IPS-11a (cell line): ENCODE data around the gene FGF6.

Source experiments
- H3K4me3 ChIP-seq: one replicate; pipeline ENCODE4 v1.5.1; 2013; ENCODE audit warnings: low read depth, low read length, control low read depth

FGF6 gene

GRCh38 chr12:4448371-4448940 is 2.8 kb upstream of the FGF6 start:
- H3K4me3 ChIP-seq, result no peak overlapping the region

DNA sequence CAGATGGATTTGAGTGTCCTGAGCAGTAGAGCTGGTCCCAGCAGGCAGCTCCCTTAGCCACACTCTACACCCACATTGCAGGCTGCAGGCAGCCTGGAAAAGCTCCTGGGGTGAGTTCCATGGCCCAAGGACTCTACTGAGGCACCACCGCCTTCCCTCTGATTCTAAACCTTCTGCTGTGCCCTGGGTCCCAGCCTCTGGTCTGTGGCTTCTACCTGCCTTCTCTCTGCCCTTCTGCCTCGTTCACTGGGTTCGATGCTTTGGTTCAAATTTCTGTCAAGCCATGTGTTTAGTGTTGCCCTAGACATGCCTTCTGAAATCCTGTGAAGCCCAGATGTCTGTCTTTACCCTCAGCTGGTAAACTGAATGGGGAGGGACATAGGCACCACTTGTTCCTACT is 1.5 kb upstream of the FGF6 start:
- H3K4me3 ChIP-seq, result no peak overlapping the region

- H3K4me3 ChIP-seq, result no peak overlapping the region
Measured at GRCh38 chr12:4446335-4446734, 720 bp upstream of the FGF6 start.

GRCh38 chr12:4444031-4444430 is 1.6 kb downstream of the FGF6 start:
- H3K4me3 ChIP-seq, result no peak overlapping the region

- no peak overlapping the region for H3K4me3 ChIP-seq
Measured at GRCh38 chr12:4443616-4444015, 2.0 kb downstream of the FGF6 start.

- H3K4me3 ChIP-seq, result no peak overlapping the region
Measured at GRCh38 chr12:4441355-4442335, 4.0 kb downstream of the FGF6 start.

- no peak overlapping the region for H3K4me3 ChIP-seq
Measured at GRCh38 chr12:4440187-4440941, 5.3 kb downstream of the FGF6 start.

GRCh38 chr12:4439736-4440135 is 5.9 kb downstream of the FGF6 start:
- no peak overlapping the region for H3K4me3 ChIP-seq

- no peak overlapping the region for H3K4me3 ChIP-seq
Measured at GRCh38 chr12:4438834-4439596, 6.6 kb downstream of the FGF6 start.

- no peak overlapping the region for H3K4me3 ChIP-seq
Measured at GRCh38 chr12:4435537-4435936, 10.1 kb downstream of the FGF6 start.

GRCh38 chr12:4434706-4435425 is 10.7 kb downstream of the FGF6 start:
- H3K4me3 ChIP-seq, result no peak overlapping the region

DNA sequence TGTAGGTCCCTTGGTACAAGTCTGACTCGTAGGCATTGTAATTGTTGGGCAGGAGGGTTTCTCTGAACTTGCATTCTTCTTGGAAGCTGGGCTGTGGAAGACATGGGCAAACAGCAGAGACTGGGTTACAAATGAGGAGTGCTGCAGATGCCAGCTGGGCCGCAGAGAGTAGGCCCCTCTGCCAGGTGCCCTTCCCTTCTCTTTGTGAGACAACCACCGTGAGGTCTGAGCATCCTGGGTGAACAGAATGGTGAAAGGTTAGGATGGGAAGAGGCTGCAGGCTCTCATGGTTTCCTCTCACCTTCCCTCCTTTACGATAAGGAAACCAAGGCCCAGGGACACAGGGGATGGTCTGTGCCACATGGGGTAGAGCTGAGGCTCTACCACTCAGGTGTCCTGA is 11.3 kb downstream of the FGF6 start:
- H3K4me3 ChIP-seq, result no peak overlapping the region

GRCh38 chr12:4433745-4434058 is 11.9 kb downstream of the FGF6 start:
- H3K4me3 ChIP-seq, result no peak overlapping the region

DNA sequence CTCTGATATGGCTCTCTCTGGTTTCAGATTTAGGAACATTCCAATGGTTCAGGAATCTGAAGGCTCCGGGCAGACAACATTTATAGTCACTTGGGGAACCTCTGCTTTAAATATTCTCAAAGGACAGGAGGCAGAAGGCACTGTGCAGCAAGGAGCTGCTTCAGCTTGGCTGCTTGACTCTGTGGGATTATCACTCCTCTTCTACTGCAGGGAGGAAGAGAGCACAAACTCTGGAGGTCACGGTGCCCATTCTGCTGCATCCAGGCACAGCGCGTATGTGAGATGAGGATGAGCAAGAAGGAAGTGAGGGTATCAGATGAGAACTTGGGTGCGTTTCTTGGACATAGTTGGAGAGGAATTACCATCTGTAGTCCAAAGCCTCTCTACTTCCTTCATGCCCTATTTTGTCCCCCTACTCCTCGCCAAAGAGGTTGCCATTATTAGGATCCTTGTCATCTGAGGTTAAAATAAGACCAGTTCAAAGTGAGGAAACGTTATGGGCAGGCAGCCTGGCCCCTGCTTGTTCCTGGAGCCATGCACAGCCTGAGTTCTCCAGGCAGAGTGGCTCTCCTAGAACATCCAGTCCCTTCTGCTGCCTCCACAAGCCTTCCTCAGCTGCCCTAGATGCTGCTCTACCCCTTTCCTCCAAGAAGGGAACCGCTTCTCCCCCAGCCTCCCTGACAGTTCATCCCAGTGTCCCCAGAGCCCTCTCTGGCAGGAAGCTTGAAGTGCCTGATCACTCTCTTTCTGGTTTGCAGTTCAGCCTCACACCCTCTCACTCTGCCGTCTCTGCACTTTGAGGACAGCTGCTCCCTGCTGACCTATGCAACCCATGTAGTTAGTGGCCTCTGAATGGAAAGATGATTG is 12.5 kb downstream of the FGF6 start:
- H3K4me3 ChIP-seq, result no peak overlapping the region

DNA sequence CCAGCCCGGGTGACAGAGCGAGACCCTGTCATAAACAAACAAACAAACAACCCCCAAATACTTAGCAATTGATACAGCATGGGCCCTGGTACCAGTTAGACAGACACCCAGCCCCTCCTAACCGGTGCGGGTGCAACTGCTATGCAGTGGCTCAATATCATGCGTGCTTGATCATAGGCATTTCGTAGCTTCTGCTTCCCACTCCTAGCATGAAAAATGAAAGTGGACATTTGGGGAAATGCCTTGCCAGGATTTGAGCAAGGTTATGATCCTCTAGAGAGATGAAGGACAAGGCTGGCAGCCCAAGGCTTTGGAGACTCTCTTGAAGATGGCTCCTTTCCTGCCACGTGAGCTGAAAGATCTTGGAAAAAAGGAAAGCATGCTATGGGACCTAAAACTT is 13.7 kb downstream of the FGF6 start:
- no peak overlapping the region for H3K4me3 ChIP-seq

DNA sequence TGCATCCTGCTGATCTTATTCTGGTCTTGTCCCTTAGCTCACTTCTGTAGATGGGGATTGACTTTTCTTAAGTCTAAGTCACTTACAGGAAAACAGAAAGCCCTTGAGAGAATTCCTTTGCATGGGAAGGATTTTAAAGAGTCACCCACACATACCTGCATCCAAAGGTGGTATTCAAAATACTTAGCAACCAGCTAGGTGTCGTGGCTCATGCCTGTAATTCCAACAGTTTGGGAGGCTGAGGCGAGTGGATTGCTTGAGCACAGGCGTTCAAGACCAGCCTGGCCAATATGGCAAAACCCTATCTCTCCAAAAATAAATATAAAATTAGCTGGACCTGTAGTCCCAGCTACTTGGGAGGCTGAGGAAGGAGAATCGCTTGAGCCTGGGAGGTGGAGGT is 14.2 kb downstream of the FGF6 start:
- H3K4me3 ChIP-seq, result no peak overlapping the region

DNA sequence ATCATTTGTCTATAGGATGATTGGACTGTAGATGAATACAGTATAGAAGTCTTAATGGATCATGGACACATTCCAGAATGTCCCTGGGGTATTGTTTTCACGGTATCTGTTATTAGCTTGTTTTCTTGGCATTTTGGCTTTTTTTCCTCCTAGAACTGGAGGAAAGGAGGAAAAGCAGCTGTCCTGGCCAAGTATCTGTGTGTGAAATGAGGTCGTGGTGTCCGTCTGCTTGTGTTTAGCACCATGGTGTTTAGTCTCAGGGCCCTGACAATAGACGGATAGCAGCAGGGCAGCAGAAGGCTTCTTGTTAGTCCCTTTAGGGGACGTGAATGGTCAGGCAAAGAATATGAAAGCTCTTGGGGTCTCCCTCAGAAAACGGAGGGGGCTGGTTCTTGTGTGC is 21.2 kb downstream of the FGF6 start:
- no peak overlapping the region for H3K4me3 ChIP-seq

- H3K4me3 ChIP-seq, result no peak overlapping the region
Measured at GRCh38 chr12:4423528-4424195, 22.0 kb downstream of the FGF6 start.

DNA sequence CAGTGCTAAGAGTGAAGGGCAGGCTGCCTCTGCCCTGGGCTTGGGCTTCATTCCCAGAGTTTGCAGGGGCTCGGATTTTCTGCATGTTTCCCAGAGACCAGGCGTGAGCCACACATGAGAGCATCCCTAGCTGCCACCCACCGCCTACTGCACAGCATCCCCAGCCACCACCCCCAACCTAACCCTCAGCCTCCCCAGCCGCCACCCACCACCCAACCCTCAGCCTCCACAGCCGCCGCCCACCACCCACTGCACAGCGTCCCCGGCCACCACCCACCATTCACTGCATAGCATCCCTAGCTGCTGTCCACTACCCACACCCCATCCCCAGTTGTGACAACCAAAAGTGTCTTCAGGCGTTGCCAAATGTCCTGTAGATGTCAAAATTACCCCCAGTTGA is 22.6 kb downstream of the FGF6 start:
- no peak overlapping the region for H3K4me3 ChIP-seq
